ENCODE data around the gene SH3TC1. TPM values are rescaled to one million over a fixed set of nuclear protein-coding genes. Genes with fewer than 3 reads are reported as not detected.

SH3TC1 gene
- total and polyA plus RNA-seq, 2 of the 8 experiments (the other 6 are each of a cell fraction or from before 2014, with no cell fraction given): 0.15 TPM; not detected in 1

DNA sequence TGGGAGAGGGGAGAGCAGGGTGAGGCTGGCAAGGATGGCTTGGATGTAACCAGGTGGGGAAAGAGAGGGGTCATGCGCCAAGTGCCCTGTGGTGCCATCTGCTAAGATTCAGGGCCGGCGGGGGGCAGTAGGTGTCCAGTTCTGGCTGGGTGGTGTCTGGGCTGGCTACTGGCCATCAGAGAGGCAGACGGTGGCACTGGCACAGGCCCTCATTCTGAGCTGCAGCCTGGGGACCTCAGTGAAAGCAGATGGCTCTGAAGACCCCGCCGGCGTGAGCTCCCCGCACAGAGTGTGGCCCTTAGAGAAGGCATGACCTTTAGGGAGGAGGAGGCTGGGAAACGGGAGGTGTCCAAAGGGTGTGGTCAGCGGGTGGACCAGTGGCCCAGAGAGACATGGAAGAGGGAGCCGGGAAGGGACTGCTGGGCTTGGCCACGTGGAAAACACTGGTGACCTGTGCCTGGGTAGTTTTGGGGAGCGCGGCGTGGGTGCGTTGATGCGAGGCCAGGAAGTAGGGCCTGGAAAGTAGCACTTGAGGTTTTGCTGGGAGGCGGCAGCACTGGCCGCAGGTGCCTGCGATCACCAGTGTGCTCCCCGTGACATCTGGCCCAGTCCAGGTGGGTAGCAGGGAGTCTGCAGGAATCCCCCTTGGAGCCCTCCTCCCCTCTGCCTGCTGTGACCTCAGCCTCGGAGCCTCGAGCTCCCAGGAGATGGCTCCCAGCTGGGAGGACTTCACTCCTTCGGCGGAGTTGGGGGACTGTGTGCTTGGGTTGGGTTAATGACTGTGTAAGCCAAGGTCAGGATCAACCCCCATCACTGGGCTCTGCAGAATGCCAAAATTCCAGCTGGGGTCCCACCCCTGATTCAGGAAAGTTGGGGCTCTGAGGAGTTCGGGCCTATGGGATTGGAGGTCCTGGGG lies 9.3 kb upstream of the SH3TC1 start:
- peaks cover 0 to 6% (median 3%) of the 10 kb centered on the region in 4 experiments; a peak in 3 of 7 replicates for H3K4me1 ChIP-seq (replicated peaks in 1 of 4; ENCODE audit: control insufficient read depth in 3 of 4, insufficient read depth in 4 of 4, low read length in 3 of 4)
- no peak overlapping the region for H3K4ac ChIP-seq (replicated peaks; ENCODE audit: insufficient read length, low read depth, low read length)
- no peak overlapping the region for H2BK120ac ChIP-seq (replicated peaks; ENCODE audit: low read depth, low read length)
- H3K27me3 ChIP-seq (replicated peaks in 1 of 4; ENCODE audit: control insufficient read depth in 3 of 4, extremely low read depth in 1 of 4, insufficient read depth in 3 of 4, low read length in 3 of 4): no peaks in the 10 kb centered on the region
- POLR2A ChIA-PET (ENCODE audit: partially characterized antibody): interaction anchor here (0.7 kb wide), 1 partner anchor 340 kb away, joined by 3 read pairs; no protein-coding TSS in a partner anchor
- no peak overlapping the region for H3K9ac ChIP-seq (replicated peaks in 1 of 4; ENCODE audit: extremely low read depth in 1 of 4, low read depth in 3 of 4, low read length in 3 of 4)
- no peaks in the 10 kb centered on the region for H4K20me1 ChIP-seq (replicated peaks in 1 of 2; ENCODE audit: control insufficient read depth in 1 of 2, insufficient read depth in 2 of 2, low read length in 2 of 2)
- H4K5ac ChIP-seq (ENCODE audit: insufficient read length, low read depth, low read length): no peak overlapping the region
- no peak overlapping the region for H4K91ac ChIP-seq (replicated peaks; ENCODE audit: insufficient read length, low read length)
- no peak overlapping the region for H4K8ac ChIP-seq (ENCODE audit: extremely low read depth, insufficient read depth, low read length)
- TF ChIP-seq EGR1 (IDR thresholded peaks at IDR 0.05; ENCODE audit: borderline replicate concordance, low read depth, low read length) (no peak), NANOG (IDR thresholded peaks at IDR 0.05; ENCODE audit: insufficient read depth, low read depth, low read length, poor library complexity, severe bottlenecking) (no peak), GABPA (IDR thresholded peaks at IDR 0.05; ENCODE audit: borderline replicate concordance, insufficient read depth, low read length) (no peak)
- no peak overlapping the region for H2BK20ac ChIP-seq (ENCODE audit: low read length)
- H3K4me2 ChIP-seq (ENCODE audit: insufficient read depth in 1 of 2, low read depth in 2 of 2, low read length in 2 of 2): no peak overlapping the region
- DNase-seq (ENCODE audit: low read depth in 1 of 2, low spot score in 2 of 2): no peak
- H3K9me3 ChIP-seq (ENCODE audit: insufficient read depth in 2 of 2, low read depth in 1 of 2, low read length in 1 of 2): no peaks in the 10 kb centered on the region
- H3K4me3 ChIP-seq (ENCODE audit: extremely low read depth in 1 of 4, insufficient read depth in 2 of 4, low read depth in 3 of 4, low read length in 4 of 4): no peak overlapping the region
- no peak overlapping the region for H2BK5ac ChIP-seq (ENCODE audit: low read depth, low read length)
- H3K79me1 ChIP-seq (ENCODE audit: low read depth, low read length): no peaks in the 10 kb centered on the region
- H3K23me2 ChIP-seq (ENCODE audit: low read depth, low read length): no peaks in the 10 kb centered on the region
- 87% methylated on average over 23 of the region's 26 CpGs; no CpG with 5 or more reads in 1 of the 2 experiments for WGBS, 2 experiments (ENCODE audit: extremely low coverage in 1 of 2, insufficient coverage in 1 of 2, insufficient read length in 1 of 2, insufficient replicate concordance in 2 of 2, low coverage in 1 of 2, low lambda C conversion rate in 2 of 2, missing lambda C conversion rate in 1 of 2)
- no peak overlapping the region for H3K23ac ChIP-seq (ENCODE audit: insufficient read length)
- no peaks in the 10 kb centered on the region for H3K36me3 ChIP-seq (ENCODE audit: control insufficient read depth in 2 of 4, insufficient read depth in 4 of 4, low read length in 3 of 4)
- no peak overlapping the region for H3K18ac ChIP-seq (ENCODE audit: extremely low read depth, low read length)
- H2BK12ac ChIP-seq (ENCODE audit: low read depth, low read length): no peak overlapping the region
- no peak overlapping the region for H2AK5ac ChIP-seq (ENCODE audit: low read depth, low read length)
- no peak for FAIRE-seq
- no peak overlapping the region for H3K56ac ChIP-seq (replicated peaks; ENCODE audit: insufficient read length, low read depth, low read length)
- no peaks in the 10 kb centered on the region for H3K79me2 ChIP-seq (ENCODE audit: control insufficient read depth in 1 of 2, insufficient read depth in 2 of 2, low read length in 2 of 2)
- CTCF ChIA-PET (ENCODE audit: partially characterized antibody): interaction anchor here (1.0 to 2.0 kb wide), 6 partner anchors 10 to 206 kb away, joined by 3 to 13 read pairs (median 4); partner anchors contain the start of gene SH3TC1
- no peak overlapping the region for H2BK15ac ChIP-seq (ENCODE audit: low read length)
- H3K14ac ChIP-seq (ENCODE audit: insufficient read length): no peak overlapping the region
- no peak overlapping the region for H2AFZ ChIP-seq (ENCODE audit: low read length)
- no peak overlapping the region for H3K27ac ChIP-seq (ENCODE audit: low read depth, low read length)
